UCSD-AML1 (cell line): ENCODE results near the gene METTL1.
"Not testable (repeated sequence)": the region's sequence is repeated elsewhere in the genome, so short reads cannot be mapped to it uniquely, and the experiment has no call there.

Experiments
- DNase-seq: peaks from one replicate; lab custom pipeline; 2025; ENCODE audit not compliant: unreplicated experiment; lab: John Stamatoyannopoulos, UW

METTL1 gene

GRCh38 chr12:57797933-57798332, 26.0 kb upstream of the METTL1 start:
- DNase-seq: no peak

DNA sequence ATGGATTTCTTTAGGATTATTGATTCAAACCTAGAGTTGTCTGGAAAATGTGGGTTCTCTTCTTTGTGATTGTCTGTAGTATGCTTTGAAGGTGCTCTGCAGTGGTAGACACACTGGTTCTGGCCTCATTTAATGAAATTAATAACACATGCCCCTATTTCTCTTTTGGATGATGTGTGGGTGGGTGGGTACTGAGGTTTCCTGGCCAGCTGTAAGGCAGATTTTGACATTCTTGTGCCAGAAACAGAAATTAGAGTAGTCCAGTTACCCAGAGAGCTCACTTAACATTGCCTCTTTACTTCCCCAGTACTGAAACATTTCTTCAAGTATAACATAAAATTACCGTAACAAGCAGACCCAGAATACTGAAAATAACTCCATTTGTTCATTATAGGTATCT, 25.1 kb upstream of the METTL1 start:
- DNase-seq: no peak

DNA sequence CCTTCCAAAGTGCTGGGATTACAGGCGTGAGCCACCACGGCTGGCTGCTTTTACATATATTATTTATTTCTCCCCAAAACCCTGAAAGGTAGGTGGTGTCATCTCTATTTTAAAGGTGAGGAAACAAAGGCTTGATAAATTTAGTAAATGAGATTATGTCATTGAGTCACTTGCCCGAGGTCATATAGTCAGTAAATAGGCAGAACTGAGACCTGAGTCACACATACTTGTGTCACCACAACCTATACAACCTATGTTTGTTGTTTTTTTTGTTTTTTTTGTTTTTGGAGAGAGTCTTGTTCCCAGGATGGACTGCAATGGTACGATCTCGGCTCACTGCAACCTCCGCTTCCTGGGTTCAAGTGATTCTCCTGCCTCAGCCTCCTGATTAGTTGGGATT, 23.4 kb upstream of the METTL1 start:
- DNase-seq: no peak

GRCh38 chr12:57793920-57794319, 22.0 kb upstream of the METTL1 start:
- DNase-seq: no peak

DNA sequence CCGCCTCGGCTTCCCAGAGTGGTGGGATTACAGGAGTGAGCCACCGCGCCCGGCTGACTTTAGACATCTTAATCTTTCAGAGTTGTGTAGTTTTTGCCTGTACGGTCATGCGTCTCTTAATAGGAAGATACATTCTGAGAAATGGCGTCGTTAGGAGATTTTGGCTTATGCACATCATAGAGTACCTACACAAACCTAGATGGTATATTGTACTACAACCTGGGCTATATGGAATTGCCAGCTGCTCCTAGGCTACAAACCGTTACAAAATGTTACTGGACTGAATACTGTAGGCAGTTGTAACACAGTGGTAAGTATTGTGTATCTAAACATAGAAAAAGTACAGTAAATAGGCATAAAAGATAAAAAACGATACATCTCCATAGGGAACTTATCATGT, 12.0 kb upstream of the METTL1 start:
- no peak for DNase-seq

- no peak for DNase-seq
These were observed 11.5 kb upstream of the METTL1 start for GRCh38 chr12:57783466-57783801.

DNA sequence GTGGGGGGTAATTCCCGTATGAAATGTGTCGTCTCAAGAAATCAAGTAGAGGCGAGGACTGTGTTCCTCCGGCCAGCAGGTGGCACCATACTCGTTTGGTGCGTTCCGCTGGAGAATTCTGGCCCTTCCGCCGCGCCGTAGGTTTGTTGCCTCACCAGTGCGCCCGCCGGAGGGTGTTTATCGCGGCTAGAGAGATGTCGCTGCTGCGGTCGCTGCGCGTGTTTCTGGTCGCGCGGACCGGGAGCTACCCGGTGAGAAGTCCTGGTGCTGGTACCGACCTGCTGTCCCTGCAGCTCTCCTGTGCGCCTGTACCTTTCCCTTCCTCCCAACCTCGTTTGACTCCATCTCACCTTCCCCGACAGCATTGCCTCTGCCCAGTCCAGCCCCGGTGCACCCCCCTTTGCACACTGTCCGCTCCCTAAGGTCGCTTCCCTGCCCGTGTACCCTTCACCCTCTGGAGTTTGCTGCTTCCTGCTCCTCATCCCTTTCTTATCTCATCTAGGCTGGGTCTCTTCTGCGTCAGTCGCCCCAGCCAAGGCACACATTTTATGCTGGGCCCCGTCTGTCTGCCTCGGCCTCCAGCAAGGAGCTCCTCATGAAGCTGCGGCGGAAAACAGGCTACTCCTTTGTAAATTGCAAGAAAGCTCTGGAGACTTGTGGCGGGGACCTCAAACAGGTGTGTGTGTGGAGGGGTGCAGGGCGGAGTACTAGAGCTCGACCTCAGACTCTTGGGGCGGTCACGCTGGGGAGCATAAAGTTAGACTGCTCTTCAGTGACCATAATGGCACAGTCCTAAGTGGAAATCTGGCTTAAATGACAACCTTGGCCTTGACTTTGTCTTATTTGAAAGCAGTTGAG, 10.9 kb upstream of the METTL1 start, which contains the start of gene TSFM:
Gene TSFM, plus strand, starts transcription at position 180 of the 858 bp plus-strand sequence. Its CDS starts 15 bp downstream, at position 195.
- DNase-seq: peak; percentile 93

GRCh38 chr12:57782243-57782607, 10.3 kb upstream of the METTL1 start:
- no peak for DNase-seq

- DNase-seq: no peak
These were observed 9.9 kb upstream of the METTL1 start for GRCh38 chr12:57781801-57782200.

DNA sequence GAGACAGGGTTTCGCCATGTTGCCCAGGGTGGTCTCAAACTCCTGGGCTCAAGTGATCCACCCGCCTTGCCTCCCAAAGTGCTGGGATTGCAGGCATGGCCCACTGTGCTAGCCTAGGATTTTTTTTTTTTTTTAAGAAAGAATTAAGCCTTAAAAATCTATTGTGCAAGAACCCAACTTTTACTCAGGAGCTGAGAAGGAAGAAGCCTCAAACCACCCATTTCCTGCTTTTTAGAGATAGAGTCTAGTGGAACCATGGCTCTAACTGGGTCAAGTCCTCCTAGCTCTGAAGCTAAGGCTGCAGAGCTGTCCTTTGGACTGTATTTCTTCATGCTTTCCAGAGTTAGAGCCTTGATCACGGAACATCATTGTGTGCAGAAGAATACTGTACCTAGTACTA, 9.3 kb upstream of the METTL1 start:
- no peak for DNase-seq

DNA sequence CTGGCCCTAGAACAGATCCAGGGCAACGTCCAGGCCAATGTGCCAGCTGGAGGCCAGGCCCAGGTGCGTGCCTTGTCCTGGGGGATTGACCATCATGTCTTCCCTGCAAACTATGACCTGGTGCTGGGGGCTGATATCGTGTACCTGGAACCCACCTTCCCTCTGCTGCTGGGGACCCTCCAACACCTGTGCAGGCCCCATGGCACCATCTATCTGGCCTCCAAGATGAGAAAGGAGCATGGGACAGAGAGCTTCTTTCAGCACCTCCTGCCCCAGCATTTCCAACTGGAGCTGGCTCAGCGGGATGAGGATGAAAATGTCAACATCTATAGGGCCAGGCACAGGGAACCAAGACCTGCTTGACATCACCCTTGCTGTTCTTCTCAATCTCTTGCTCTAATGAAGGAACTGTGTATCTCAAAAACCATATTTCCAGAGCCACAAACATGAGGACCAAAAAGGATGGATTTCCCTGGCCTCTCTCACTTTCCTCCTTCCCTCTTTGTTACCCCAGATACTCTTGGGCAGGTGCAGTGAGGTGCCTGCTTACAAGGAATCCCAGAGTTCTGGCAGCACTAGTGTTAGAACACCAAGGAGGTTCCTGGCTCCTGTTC, 8.5 kb upstream of the METTL1 start:
- no peak for DNase-seq

GRCh38 chr12:57779736-57780135, 7.8 kb upstream of the METTL1 start:
- DNase-seq: no peak

- DNase-seq: no peak
These were observed 6.0 kb upstream of the METTL1 start for GRCh38 chr12:57777911-57778310.

- no peak for DNase-seq
These were observed 5.5 kb upstream of the METTL1 start for GRCh38 chr12:57777367-57777766.

DNA sequence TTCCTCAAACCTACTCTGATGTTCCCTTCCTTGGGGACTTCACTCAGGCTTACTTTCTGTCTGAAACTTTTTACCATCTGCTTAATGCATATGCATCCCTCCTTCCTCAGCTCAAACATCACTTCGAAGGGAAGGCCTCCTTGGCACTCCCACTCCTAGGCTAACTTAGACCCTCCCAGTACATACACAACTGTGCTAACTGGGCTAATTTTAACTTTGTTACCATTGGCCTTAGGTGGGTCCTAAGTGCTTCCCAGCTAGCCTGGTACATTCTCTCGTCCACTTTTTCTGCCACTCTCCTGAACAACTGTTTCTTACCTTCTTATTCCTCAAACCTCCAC, 4.3 kb upstream of the METTL1 start:
- DNase-seq: no peak

GRCh38 chr12:57775563-57776246, 3.8 kb upstream of the METTL1 start:
- DNase-seq: no peak

- no peak for DNase-seq
These were observed 3.1 kb upstream of the METTL1 start for GRCh38 chr12:57775044-57775443.

- not testable (repeated sequence) for DNase-seq
These were observed 2.7 kb upstream of the METTL1 start for GRCh38 chr12:57774634-57775033.

- DNase-seq: peak; percentile 83
These were observed 771 bp upstream of the METTL1 start, which contains the start of gene EEF1AKMT3 for GRCh38 chr12:57772429-57773322. TSS of gene EEF1AKMT3 (plus strand) at chr12:57772614. CDS start at chr12:57772725, 111 bp downstream.

DNA sequence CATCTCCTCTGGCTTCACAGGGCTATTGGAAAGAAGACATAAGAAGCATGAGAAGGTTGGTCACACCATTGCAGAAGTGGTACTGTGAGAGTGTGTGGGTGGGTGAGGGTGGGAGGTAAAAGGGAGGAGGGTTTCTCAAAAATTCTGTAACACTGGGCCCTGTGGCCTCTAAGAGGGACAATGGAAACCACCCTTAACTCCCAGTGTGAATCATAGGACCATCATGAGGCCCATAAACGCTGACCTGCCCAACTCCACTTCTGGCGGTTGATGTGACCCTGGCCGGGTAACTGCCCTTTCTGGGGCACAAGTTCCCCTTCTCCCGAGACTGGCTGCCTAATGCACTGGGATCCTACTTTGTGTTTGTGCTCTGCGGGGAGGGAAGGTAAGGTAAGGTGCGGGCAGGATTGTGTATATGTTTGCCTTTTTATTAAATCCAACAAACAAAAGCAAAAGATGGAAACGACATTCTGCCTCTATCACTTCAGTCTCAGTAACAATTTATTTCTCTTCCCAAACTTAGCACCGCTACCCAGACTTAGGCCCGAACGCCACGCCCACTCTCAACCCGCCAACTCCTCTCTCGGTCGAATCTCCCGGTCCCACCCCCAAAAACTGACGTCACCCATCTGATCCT, 551 bp downstream of the METTL1 start:
- peak; percentile 94 for DNase-seq

DNA sequence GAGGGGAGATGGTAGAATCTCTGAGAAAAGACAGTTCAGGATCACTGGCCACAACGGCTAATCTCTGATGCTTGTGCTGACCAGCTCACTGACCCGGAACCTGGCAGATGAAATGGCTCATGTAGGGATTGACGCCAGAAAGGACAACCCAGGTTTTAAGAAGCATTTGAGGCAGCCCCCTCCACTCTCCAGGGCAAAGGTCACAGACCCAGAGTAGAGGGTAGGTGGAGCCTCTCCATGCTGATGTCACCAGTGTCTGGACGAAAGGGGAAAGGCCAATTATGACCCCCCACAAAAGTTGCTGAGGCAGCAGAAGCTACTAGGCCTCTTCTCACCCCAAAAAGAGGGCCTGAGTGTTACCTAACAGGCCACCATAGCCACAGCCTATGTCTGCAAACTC, 1.2 kb downstream of the METTL1 start:
- no peak for DNase-seq
